Right renal pelvis (tissue), 4 donors: ENCODE measurements around the gene STK39. TPM values are rescaled to one million over a fixed set of nuclear protein-coding genes. Genes with fewer than 3 reads are reported as not detected.
A peak's percentile ranks its signal among the peaks of the same experiment; 100 is the strongest.
"Not testable (repeated sequence)": the region's sequence is repeated elsewhere in the genome, so short reads cannot be mapped to it uniquely, and the experiment has no call there.

ENCODE experiments used
- DNase-seq, 4 donors: peaks; one replicate each; pipeline ENCODE4 v3.0.0-alpha.2; 2013; ENCODE audit warnings: low read depth in 4 of 4, low spot score in 3 of 4, missing footprints in 1 of 4
- polyA plus RNA-seq, 4 donors: library from polyadenylated mRNA; unstranded; fragments of 120-200 nt; gene quantifications; one replicate each; pipeline ENCODE4 v1.2.1, GENCODE V29; 2013; ENCODE audit not compliant: insufficient read length in 4 of 4

Gene STK39
- polyA plus RNA-seq, 4 donors = 31.2 to 39.8 (median 38.6) TPM

- DNase-seq = no peak
These were observed 142.2 kb downstream of the STK39 start for GRCh38 chr2:168105127-168105683.

DNA sequence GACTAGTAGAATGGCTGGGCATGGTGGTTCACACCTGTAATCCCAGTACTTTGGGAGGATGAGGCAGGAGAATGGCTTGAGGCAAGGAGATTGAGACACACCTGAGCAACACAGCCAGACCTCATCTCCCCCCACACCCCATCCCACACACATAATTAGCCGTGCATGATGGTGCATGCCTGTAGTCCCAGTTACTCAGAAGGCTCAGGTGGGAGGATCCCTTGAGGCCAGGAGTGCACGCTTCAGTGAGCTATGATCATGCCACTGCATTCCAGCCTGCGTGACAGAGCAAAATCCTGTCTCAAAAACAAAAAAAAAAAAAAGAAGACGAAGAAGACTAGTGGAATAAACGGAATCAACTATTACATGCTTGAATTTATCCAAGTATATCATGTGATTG, 150.0 kb downstream of the STK39 start:
- no peak for DNase-seq

GRCh38 chr2:168096158-168096557, 151.2 kb downstream of the STK39 start:
- no peak for DNase-seq

- DNase-seq = no peak
These were observed 155.4 kb downstream of the STK39 start for GRCh38 chr2:168091986-168092385.

- no peak for DNase-seq
These were observed 156.8 kb downstream of the STK39 start for GRCh38 chr2:168090366-168091135.

DNA sequence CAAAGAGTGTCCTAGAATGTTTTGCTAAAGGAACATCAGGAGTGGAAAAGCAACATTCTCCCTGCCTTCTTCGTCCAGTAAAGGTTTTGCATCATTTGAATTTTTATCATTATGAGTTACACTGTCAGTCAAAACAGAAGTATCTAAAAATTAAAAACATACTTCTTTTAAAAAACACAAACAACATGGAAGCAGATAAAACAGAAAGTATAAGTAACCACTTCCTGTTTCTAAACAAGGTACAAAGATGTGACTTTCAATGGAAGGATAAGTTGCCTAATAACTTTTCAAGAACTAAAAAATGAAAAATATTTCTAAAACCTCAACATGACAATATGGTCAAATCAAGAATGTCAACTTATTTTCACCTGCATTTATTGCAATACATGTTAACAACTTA, 158.2 kb downstream of the STK39 start:
- DNase-seq = no peak

DNA sequence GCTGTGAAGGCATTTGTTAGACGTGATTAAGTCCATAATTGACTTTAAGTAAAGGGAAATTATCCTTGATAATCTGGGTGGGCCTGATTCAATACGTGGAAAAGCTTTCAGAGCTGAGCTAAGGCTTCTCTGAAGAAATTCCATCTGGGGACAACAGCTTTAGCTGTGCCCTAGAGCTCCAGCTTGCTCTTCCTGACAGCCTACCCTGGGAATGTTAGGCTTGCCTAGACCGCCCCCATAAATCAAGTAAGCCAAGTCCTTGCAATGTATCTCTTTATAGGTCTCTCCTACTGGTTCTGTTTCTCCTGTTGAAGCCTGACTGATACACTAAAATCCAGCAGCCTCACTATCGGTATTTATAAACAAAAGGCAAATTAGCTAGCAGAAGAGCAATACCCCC, 160.0 kb downstream of the STK39 start:
- peak in 1 of 4 donors; percentile 12 for DNase-seq

GRCh38 chr2:168086851-168087250, 160.5 kb downstream of the STK39 start:
- no peak for DNase-seq

- no peak for DNase-seq
These were observed 161.5 kb downstream of the STK39 start for GRCh38 chr2:168085801-168086361.

DNA sequence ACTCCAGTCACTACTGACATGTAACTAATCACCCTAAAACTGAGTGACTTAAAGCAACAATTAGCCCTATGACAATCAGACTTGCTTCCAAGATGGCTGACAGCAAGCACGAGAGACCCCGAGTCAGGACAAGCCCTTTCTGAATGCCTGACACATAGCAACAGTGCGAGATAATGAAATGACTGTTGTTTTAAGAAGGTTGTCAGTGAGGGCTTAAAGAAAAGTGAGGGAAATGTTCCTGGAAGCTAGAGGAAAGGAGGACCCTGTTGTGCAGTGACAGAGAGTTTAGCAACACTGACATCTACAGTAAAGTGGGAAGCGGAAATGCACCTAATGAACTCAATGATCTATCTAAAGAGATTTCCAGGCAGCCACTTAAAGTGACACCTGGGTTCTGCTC, 163.1 kb downstream of the STK39 start:
- DNase-seq = no peak

- not testable (repeated sequence) for DNase-seq
These were observed 165.9 kb downstream of the STK39 start for GRCh38 chr2:168081452-168081851.

DNA sequence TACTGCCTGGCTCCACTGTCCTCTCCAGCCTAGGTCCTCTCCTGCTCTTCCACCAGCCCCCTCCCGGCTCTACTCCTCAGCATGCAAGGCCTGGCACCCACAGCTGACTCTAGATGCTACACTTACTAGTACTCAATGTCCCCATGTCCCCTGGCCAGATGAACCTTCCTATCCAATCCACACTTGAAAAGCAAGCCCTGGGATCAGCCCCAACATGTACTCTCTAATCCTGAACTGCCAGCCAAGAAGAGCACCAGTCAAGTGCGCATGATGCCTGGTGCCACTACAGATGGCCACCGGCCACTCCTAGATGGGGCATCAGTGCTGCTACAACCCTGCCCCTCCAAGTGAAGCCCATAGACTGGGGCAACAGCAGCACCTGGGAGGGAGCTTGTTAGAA, 168.2 kb downstream of the STK39 start:
- DNase-seq = no peak

DNA sequence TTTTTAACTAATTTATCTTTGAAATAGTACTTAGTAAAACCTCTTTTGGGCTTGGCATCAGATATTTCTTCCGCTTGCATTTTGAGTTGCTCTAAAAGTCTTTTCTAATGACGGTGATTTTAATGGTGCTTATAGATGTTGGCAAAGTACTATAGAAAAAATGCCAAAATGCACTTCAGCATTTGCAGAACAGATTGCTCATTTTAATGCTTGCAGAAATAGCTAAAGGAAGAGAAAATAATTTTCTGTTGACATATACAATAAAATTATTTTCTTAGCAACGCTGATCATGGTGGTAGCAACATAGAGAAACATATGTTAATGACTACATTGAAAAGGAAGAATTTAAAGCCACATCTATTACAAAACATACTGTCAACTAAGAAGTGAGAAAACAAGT, 170.7 kb downstream of the STK39 start:
- no peak for DNase-seq

DNA sequence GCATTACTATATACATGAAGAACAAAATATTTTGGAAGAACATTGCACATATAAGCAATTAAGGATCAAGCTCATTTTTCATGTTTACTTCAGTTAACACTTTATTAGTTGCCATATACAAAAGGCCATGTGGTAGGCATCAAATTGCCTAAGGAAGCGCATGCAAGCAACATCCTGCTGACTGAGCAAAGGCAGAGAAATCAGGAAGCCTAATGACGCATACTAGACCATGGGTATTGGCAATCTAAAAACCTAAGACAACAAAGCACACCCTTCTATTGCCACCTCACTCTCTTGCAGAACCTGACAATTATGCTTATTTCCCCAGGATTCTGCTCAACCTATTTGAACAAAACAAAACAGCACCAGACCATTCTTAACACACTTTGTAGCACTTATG, 171.9 kb downstream of the STK39 start:
- DNase-seq = no peak

- no peak for DNase-seq
These were observed 174.6 kb downstream of the STK39 start for GRCh38 chr2:168072626-168073303.

DNA sequence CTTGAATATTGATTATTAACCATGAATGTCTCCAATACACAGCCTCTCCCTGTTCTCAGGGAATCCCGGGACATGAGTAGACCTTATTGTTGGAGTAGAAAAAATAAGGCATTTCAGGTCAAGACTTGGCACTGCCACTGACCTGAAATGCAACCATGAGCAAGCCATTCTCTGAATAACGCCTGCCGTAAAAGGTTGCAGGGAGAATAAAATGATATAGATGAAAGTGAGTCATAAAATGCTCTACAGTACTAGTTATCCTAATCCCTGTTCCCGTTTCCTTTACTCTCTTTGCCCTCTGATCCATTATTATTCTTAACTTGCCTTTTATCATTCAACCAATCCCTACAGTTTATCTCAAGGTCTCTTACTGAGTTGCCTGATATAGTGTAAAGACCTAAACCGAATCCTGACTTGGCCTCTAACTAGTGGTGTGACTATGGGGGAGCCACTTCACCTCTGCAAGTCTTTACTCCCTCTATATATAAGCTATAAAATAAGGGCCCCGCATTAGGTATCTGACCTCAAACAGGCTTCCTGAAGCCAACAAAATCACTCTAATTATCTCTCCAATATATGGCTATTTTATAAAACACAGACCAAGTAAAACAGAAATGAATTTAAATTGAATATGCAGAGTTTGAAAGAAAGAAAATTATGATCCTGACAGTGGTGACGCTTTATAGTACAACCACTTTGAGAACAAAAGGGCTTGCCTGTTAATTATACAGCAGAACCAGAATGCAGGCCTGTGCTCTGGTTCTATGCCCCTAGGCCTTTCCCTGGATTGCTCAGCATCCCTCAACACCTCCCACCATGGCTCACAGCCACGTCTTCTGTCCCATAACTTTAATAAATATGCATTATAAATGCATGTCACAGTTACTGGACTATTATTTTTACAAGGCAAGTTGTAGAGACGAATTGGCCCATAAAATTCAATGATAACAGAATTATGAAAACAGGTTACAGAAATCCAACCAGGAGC, 183.1 kb downstream of the STK39 start:
- DNase-seq = no peak

DNA sequence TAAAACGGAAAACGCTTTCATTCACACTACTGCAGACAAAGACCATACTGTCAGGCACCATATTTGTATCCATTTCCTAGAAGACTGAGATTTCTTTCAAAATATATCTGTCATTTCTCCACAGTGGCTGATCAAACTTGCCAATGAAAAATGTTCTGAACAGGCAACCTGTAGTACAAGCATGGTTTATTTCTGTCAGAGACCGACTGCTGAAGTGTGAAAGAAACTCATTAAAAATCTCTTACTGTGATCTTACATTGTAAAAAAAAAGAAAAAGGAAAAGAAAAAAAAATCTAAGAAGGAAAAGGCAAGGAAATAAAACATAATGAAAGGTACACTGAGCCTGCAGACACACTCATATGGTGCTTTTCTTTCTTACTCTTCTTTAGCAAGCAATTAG, 184.5 kb downstream of the STK39 start:
- DNase-seq = no peak

DNA sequence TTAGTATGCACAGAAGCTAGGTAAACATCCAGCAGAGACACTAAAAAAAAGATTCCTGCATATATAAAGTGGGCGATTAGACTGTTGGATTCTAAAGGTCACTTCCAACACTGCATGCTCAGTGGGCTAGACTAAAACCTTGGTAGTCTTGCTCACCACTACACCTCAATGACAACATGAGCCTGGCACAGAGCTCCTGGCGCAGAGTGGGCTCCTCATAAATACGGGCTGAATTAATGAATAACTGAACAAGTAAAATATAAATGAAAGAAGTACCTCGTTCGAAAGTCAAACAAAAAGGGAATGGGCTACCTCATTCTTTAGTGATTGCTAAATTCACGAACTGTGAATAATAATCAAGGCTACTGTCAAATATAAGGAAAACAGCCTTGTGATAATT, 185.3 kb downstream of the STK39 start:
- DNase-seq = no peak

DNA sequence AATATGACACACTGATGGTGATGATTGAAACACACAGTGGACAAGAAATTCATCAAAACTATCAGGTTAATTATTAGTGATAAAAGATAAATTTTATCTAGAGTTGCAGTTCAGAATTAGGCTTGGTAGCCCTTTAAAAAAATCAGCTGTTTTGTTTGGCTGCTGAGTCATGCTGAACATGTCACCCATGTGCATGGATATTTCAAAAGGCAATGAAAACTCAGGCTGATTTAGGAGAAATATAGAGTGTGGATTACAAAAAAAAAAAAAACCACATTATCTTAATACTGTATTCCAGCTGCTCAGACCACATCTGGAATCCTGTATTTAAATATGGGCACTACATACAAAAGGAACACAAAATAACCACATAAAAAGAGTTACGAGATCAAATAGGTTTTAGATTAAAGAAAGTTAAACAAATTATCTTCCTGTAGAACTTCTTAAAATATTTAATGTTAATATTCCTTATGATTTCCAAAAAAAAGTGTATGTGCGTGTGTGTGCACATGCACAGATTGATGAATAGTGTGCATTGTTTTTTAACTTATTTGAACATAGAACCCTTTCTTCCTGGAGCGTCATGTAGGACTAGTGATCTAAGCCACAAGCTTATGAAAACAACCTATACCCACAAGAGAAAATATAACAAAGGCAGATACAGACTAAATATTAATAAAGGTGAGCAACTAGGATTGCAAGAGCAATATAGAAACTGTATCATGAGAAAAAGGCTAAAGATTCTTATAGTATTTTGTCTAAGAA, 186.2 kb downstream of the STK39 start:
- no peak for DNase-seq

DNA sequence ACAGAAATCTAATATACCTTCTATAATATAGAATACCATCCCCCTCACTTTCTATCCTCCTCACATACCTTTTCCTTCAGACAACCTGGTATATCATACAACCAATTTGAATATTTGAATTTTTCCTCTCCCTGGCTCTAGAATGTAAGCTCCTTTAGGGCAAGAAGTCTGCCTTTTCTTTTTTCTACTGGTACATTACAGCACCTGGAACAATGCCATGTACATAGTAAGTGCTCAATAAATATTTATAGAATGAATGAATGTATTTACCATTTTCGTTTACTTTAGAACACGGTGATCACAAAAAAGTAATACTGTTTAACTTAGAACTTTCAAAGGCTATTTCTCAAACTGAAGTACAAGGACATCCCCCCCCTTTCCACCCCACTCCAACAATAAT, 187.6 kb downstream of the STK39 start:
- no peak for DNase-seq
